Stimulated activated memory B cell treated with anti-CD40 and anti-IgM and Interleukin-4, amounts not matched to agents 10 μg/mL and 1 μg/mL and 100 μg/mL, for 72 hours (primary cell): ENCODE measurements around the gene WDFY2.

Experiments used
- ATAC-seq: fragments of 150-1000 bp; cut with Tn5 transposase; 2 replicates; pipeline ENCODE4 v1.10.0; 2021
- H3K27ac Mint-ChIP-seq: one replicate; pipeline ENCODE4 v1.8.0; 2022; ENCODE audit warnings: mild to moderate bottlenecking, mixed read lengths
- H3K27me3 Mint-ChIP-seq: one replicate; pipeline ENCODE4 v1.8.0; 2022; ENCODE audit warnings: mixed read lengths
- H3K36me3 Mint-ChIP-seq: one replicate; pipeline ENCODE4 v1.8.0; 2022; ENCODE audit warnings: mixed read lengths
- H3K4me1 Mint-ChIP-seq: one replicate; pipeline ENCODE4 v1.8.0; 2022; ENCODE audit warnings: mixed read lengths
- H3K4me3 Mint-ChIP-seq: one replicate; pipeline ENCODE4 v1.8.0; 2022; ENCODE audit warnings: mild to moderate bottlenecking, moderate library complexity, mixed read lengths
- H3K9me3 Mint-ChIP-seq: one replicate; pipeline ENCODE4 v1.8.0; 2022; ENCODE audit warnings: mixed read lengths

The WDFY2 gene

GRCh38 chr13:51759240-51759639 is 175.0 kb downstream of the WDFY2 start:
- no peak overlapping the region for H3K4me3 Mint-ChIP-seq
- H3K36me3 Mint-ChIP-seq = peaks cover 45% of the 10 kb centered on the region
- H3K9me3 Mint-ChIP-seq = no peaks in the 10 kb centered on the region
- no peak for ATAC-seq
- H3K4me1 Mint-ChIP-seq = peaks cover 18% of the 10 kb centered on the region
- no peak overlapping the region for H3K27ac Mint-ChIP-seq
- H3K27me3 Mint-ChIP-seq = no peaks in the 10 kb centered on the region

GRCh38 chr13:51760592-51760991 is 176.3 kb downstream of the WDFY2 start:
- no peak for ATAC-seq
- Mint-ChIP-seq H3K27me3 (no peaks in the 10 kb centered on the region), H3K36me3 (peaks cover 35% of the 10 kb centered on the region), H3K4me1 (peaks cover 31% of the 10 kb centered on the region), H3K27ac (no peak overlapping the region), H3K4me3 (no peak overlapping the region), H3K9me3 (no peaks in the 10 kb centered on the region)

GRCh38 chr13:51761643-51762350 is 177.5 kb downstream of the WDFY2 start:
- H3K36me3 Mint-ChIP-seq = peaks cover 42% of the 10 kb centered on the region
- no peak overlapping the region for H3K27ac Mint-ChIP-seq
- H3K9me3 Mint-ChIP-seq = no peaks in the 10 kb centered on the region

GRCh38 chr13:51763486-51763885 is 179.2 kb downstream of the WDFY2 start:
- peaks cover 32% of the 10 kb centered on the region for H3K4me1 Mint-ChIP-seq
- H3K27me3 Mint-ChIP-seq = no peaks in the 10 kb centered on the region

More at GRCh38 chr13:51761643-51762350, 177.5 kb downstream of the WDFY2 start:
- no peak overlapping the region for H3K4me3 Mint-ChIP-seq
- no peak for ATAC-seq
- peaks cover 32% of the 10 kb centered on the region for H3K4me1 Mint-ChIP-seq
- H3K27me3 Mint-ChIP-seq = no peaks in the 10 kb centered on the region

GRCh38 chr13:51764184-51765141 is 180.2 kb downstream of the WDFY2 start:
- peak overlapping the region; percentile 72 for H3K4me3 Mint-ChIP-seq

More at GRCh38 chr13:51763486-51763885, 179.2 kb downstream of the WDFY2 start:
- no peak for ATAC-seq
- Mint-ChIP-seq H3K4me3 (no peak overlapping the region), H3K27ac (peak overlapping the region; percentile 93), H3K36me3 (peaks cover 42% of the 10 kb centered on the region), H3K9me3 (no peaks in the 10 kb centered on the region)

GRCh38 chr13:51765142-51765515 is 180.9 kb downstream of the WDFY2 start:
- Mint-ChIP-seq H3K27me3 (no peaks in the 10 kb centered on the region), H3K36me3 (peaks cover 39% of the 10 kb centered on the region), H3K4me3 (peak overlapping the region; percentile 72), H3K9me3 (no peaks in the 10 kb centered on the region), H3K4me1 (peaks cover 38% of the 10 kb centered on the region), H3K27ac (peak overlapping the region; percentile 93)
- ATAC-seq = no peak

More at GRCh38 chr13:51764184-51765141, 180.2 kb downstream of the WDFY2 start:
- Mint-ChIP-seq H3K36me3 (peaks cover 41% of the 10 kb centered on the region), H3K27me3 (no peaks in the 10 kb centered on the region), H3K4me1 (peaks cover 32% of the 10 kb centered on the region), H3K9me3 (no peaks in the 10 kb centered on the region), H3K27ac (peak overlapping the region; percentile 93)
- ATAC-seq = peak; percentile 93

- no peak overlapping the region for H3K4me3 Mint-ChIP-seq
- peaks cover 30% of the 10 kb centered on the region for H3K36me3 Mint-ChIP-seq
- ATAC-seq = no peak
- H3K9me3 Mint-ChIP-seq = no peaks in the 10 kb centered on the region
- H3K4me1 Mint-ChIP-seq = peaks cover 55% of the 10 kb centered on the region
- H3K27me3 Mint-ChIP-seq = no peaks in the 10 kb centered on the region
- peak overlapping the region; percentile 31 for H3K27ac Mint-ChIP-seq
Observed at GRCh38 chr13:51767100-51767499, 182.8 kb downstream of the WDFY2 start.

GRCh38 chr13:51768378-51768921 is 184.2 kb downstream of the WDFY2 start:
- no peak overlapping the region for H3K27ac Mint-ChIP-seq
- ATAC-seq = no peak
- H3K4me3 Mint-ChIP-seq = no peak overlapping the region
- peaks cover 29% of the 10 kb centered on the region for H3K36me3 Mint-ChIP-seq
- H3K9me3 Mint-ChIP-seq = no peaks in the 10 kb centered on the region
- no peaks in the 10 kb centered on the region for H3K27me3 Mint-ChIP-seq
- peaks cover 43% of the 10 kb centered on the region for H3K4me1 Mint-ChIP-seq

GRCh38 chr13:51768976-51769375 is 184.7 kb downstream of the WDFY2 start:
- no peak for ATAC-seq
- peaks cover 29% of the 10 kb centered on the region for H3K36me3 Mint-ChIP-seq
- no peaks in the 10 kb centered on the region for H3K9me3 Mint-ChIP-seq
- H3K4me1 Mint-ChIP-seq = peaks cover 40% of the 10 kb centered on the region
- H3K27me3 Mint-ChIP-seq = no peaks in the 10 kb centered on the region
- no peak overlapping the region for H3K27ac Mint-ChIP-seq
- H3K4me3 Mint-ChIP-seq = no peak overlapping the region

GRCh38 chr13:51769455-51770127 is 185.3 kb downstream of the WDFY2 start:
- no peak for ATAC-seq
- Mint-ChIP-seq H3K4me3 (no peak overlapping the region), H3K27me3 (no peaks in the 10 kb centered on the region), H3K36me3 (peaks cover 29% of the 10 kb centered on the region), H3K4me1 (peaks cover 34% of the 10 kb centered on the region), H3K27ac (peak overlapping the region; percentile 60), H3K9me3 (no peaks in the 10 kb centered on the region)

GRCh38 chr13:51770160-51770559 is 185.9 kb downstream of the WDFY2 start:
- no peak for ATAC-seq
- Mint-ChIP-seq H3K27me3 (no peaks in the 10 kb centered on the region), H3K4me1 (peaks cover 28% of the 10 kb centered on the region), H3K36me3 (peaks cover 29% of the 10 kb centered on the region), H3K9me3 (no peaks in the 10 kb centered on the region), H3K27ac (peak overlapping the region; percentile 60), H3K4me3 (no peak overlapping the region)

GRCh38 chr13:51770681-51771417 is 186.6 kb downstream of the WDFY2 start:
- Mint-ChIP-seq H3K9me3 (no peaks in the 10 kb centered on the region), H3K4me1 (peaks cover 23% of the 10 kb centered on the region), H3K27ac (no peak overlapping the region), H3K36me3 (peaks cover 29% of the 10 kb centered on the region), H3K4me3 (no peak overlapping the region), H3K27me3 (no peaks in the 10 kb centered on the region)
- ATAC-seq = peak; percentile 87

GRCh38 chr13:51771418-51772104 is 187.3 kb downstream of the WDFY2 start:
- no peak for ATAC-seq
- Mint-ChIP-seq H3K4me3 (no peak overlapping the region), H3K9me3 (no peaks in the 10 kb centered on the region), H3K27me3 (no peaks in the 10 kb centered on the region), H3K4me1 (peaks cover 23% of the 10 kb centered on the region), H3K36me3 (peaks cover 24% of the 10 kb centered on the region), H3K27ac (no peak overlapping the region)

GRCh38 chr13:51772105-51772455 is 187.8 kb downstream of the WDFY2 start:
- H3K27ac Mint-ChIP-seq = no peak overlapping the region
- H3K9me3 Mint-ChIP-seq = no peaks in the 10 kb centered on the region
- H3K4me1 Mint-ChIP-seq = peaks cover 23% of the 10 kb centered on the region
- ATAC-seq = no peak
- no peaks in the 10 kb centered on the region for H3K27me3 Mint-ChIP-seq
- peaks cover 20% of the 10 kb centered on the region for H3K36me3 Mint-ChIP-seq
- H3K4me3 Mint-ChIP-seq = no peak overlapping the region
